HG03469 (cell line): ENCODE results near the gene BAG2.

Experiments
- ATAC-seq: cut with Tn5 transposase; IDR thresholded peaks from one replicate; pipeline ENCODE4 v1.9.1; 2021; ENCODE audit warnings: mild to moderate bottlenecking, moderate library complexity, moderate number of reproducible peaks; ENCODE audit not compliant: unreplicated experiment

Gene BAG2

DNA sequence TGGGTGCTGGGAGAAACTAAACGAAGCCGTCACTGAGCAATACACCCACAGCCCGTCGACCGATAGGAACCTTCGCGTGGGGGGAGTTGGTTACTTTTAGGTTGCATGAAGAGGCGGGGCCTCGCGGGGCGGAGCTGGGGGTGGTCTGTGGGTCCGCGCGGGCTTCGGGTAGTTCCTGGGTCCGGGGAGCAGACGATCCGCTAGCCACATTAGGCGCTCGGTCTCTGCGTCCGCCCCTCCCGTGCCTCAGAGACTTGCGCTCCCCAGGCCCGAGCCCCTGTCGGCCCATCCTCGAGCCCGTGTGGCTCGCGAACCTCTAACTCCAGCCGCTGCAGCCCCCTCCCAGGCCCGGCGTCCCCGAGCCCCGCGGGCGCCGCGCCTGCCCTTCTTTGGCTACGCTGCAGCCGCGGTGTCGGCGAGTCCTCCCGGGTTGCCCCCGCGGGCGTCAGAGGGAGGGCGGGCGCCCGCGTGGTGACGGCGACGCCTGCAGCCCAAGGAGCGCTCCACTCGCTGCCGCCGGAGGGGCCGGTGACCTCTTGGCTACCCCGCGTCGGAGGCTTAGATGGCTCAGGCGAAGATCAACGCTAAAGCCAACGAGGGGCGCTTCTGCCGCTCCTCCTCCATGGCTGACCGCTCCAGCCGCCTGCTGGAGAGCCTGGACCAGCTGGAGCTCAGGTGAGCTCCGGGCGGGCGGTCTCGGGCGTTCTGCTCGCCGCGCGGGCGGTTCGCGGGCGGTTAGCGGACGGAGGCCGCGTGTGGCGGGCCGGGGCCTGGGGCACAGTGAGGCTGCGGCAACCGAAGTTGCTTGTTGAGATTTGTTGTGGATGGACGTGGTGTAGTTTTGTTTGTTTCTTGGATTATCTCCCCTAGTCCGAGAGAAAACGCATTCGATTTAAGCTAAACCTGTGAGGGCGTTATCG is at the start of gene BAG2:
Gene BAG2, plus strand, starts transcription at position 191 of the 920 bp plus-strand sequence. Its CDS starts 372 bp downstream, at position 563.
- ATAC-seq = peak; percentile 81

DNA sequence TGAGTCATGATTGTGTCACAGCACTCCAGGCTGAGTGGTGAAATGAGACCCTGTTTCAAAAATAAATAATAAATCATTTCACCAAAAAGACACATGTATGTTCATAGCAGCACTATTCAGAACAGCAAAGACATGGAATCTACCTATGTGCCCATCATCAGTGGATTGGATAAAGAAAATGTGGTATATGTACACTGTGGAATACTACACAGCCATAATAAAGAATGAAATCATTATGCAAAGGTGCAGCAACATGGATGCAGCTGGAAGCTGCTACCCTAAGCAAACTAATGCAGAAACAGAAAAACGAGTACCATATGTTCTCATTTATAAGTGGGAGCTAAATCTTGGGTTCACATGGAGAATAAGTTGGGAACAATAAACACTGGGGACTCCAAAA is 49.0 kb upstream of the BAG2 start:
- ATAC-seq = no peak

DNA sequence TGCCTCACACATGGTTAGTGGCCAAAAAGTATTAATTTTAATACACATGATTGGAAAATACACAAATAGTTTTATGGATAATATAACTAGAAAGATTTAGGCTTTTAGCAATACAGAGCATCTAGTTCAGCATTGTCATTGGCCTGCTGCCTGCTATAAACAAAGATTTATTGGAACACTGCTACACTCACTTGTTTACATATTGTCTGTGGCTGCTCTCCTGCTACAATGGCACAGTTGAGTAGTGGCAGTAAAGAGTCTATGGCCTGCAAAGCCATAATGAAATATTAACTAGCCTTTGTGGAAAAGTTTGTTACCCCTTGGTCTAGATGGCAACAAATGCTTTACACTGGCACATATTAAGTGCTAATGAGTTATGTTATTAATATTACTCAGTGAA is 44.4 kb upstream of the BAG2 start:
- no peak for ATAC-seq

DNA sequence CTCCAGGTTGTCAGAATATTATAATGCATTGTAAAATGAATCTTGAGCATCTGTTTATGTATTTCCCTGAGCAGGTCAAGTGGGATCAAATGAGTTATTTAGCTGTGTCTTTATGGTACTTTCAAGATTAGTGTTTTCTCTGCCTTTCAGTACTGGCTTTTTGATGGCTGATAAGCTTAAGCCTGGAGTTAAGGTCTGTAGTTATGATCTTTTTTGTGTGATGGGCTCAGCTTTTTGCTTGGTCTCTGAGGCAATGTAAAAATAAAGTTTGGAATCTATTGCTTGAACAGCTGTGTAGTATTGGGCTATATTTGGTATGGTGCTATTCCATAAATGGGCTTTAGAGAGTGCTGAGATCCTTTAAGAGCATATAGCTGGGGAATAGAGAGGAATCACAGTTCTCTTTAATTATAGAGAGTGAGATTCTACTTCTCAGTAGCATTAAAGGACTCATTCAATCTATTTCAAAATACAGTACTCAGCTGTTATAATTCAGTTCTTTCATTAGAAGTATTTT is 41.4 kb upstream of the BAG2 start:
- ATAC-seq = no peak

DNA sequence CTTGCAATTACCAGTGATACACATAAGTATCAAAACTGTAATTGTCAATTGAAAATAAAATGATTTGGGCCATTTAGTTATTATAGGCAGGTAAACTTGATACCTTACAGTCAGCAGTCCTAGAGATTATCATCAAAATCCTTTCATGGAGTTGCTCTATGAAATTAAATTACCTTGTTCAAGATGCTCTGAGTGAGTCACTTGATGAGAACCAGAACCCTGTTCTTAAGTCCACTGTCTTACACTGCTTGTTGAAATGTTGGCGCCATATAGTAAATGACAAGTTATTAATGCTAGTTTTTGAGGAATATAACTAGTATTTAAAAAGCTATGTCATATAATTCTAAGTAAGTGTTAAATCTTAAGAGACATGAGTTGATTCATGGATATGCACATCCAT is 37.2 kb upstream of the BAG2 start:
- no peak for ATAC-seq

DNA sequence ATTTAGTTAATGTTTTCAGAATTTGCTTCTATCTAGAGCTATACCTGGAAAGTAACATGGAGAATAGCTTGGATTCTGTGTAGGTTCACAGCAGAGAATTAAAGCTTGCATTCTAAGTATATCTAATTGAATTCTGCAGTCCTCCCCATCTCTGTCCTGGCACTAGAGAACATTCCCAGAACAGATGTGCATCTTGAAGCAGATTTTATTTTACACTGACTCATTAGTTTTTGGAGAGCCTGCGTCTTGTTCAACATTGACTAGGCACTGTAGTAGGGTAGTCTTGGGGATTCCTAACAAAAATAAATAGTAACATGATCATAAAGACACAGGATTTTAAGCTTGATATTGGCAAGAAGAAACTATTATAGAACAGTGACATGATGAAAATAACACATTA is 36.2 kb upstream of the BAG2 start:
- ATAC-seq = no peak

DNA sequence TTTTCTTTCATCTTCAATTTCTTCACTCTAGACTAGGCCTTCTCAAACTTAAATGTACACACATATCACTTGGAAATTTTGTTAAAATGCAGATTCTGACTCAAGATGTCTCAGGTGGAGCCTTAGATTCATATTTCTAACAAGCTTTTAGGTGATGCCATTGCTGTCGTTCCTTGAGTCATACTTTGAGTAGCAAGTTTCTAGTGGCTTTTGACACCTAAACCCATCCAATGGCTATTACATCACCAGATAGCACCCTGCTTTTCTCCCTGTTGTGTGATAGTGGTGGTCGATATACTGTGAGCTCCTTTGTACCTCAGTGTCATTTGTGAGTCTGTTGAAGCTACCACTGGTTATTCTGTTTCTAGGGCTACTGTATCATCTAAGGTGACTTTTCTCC is 34.8 kb upstream of the BAG2 start:
- ATAC-seq = no peak

DNA sequence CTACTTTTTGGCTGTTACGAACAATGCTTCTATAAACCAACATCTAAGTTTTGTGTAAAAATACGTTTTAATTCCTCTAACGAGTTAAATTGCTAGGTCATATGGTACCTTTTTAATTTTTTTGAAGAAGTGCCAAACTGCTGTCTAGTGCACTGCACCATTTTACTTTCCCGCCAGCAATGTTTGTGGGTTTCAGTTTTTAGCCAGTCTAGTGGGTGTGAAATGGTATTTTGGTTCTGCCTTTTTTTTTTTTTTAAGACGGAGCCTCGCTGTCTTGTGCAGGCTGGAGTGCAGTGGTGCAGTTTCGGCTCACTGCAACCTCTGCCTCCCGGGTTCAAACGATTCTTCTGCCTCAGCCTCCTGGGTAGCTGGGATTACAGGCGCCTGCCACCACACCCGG is 34.1 kb upstream of the BAG2 start:
- ATAC-seq = no peak

DNA sequence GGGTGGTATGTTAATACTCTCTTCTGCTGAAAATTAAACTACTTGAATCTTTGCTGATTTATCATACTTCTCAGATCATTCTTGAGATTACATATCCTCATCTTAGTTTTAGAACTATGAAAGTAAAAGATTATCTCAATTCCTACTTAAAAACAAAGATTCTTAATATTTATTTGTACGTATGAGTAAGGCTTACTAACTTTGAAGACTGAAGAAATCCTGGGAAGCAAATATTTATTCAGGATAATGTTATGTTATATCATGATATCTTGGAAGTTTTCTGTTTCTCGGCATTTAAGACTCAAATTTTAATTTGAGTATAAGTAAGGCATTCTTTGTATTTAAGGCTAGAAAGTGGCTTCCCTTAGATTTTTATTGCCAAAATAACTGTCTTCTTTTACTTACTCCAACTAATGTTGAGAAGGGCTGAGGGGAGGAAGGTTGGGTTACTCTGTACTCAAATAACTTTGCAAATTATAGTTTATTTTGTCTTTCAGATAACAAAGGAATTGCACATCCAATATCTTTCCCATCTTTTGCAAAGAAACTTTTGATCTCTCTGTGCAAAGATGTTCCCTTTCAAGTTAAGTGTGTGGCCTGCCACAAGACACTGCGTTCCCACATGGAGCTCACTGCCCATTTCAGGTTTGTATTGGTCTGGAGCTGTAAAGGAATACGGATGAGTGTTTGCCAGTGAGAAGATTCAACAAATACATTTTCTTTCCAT is 30.5 kb upstream of the BAG2 start:
- ATAC-seq = no peak

DNA sequence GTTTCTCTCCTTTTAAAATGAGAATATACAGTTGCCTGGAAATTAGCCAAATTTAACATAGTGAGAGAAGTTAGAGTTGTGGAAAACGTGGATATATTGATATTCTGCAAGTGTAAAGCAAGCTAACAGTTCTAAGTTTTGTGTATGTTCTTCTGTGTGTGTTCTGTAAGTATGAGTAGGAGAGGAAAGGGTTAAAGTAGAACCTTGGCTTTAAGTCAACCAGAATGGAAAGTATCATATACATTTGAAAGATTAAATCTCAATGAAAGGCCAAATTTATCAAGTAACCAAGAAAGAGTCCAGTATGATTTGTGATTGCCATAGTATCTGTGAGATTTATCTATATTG is 30.0 kb upstream of the BAG2 start:
- ATAC-seq = no peak

DNA sequence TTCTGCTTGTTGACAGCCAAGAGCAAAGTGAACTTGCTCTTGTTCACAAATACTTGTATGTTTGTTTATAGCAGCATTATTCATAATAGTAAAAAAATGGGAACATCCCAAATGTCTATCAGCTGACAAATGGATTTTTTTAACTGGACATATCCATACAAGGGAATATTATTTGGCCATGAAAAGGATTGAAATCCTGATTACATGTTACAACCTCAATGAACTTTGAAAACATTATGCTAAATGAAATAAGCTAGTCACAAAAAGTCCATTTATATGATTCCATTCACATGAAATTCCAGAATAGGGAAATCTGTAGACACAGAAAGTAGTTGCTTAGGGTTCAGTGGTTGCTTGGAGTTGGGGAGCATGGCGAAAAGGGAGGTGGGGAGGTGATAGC is 28.4 kb upstream of the BAG2 start:
- no peak for ATAC-seq

DNA sequence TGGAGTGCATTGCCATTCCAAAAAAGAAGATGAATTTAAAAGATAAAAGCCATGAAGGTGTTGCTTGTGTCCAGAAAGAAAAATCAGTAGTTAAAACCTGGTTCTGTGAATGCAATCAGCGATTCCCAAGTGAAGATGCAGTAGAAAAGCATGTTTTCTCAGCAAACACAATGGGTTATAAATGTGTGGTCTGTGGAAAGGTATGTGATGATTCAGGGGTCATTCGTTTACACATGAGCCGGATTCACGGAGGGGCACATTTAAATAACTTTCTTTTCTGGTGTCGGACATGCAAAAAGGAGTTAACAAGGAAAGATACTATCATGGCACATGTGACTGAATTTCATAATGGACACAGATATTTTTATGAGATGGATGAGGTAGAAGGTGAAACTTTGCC is 24.7 kb upstream of the BAG2 start:
- no peak for ATAC-seq

DNA sequence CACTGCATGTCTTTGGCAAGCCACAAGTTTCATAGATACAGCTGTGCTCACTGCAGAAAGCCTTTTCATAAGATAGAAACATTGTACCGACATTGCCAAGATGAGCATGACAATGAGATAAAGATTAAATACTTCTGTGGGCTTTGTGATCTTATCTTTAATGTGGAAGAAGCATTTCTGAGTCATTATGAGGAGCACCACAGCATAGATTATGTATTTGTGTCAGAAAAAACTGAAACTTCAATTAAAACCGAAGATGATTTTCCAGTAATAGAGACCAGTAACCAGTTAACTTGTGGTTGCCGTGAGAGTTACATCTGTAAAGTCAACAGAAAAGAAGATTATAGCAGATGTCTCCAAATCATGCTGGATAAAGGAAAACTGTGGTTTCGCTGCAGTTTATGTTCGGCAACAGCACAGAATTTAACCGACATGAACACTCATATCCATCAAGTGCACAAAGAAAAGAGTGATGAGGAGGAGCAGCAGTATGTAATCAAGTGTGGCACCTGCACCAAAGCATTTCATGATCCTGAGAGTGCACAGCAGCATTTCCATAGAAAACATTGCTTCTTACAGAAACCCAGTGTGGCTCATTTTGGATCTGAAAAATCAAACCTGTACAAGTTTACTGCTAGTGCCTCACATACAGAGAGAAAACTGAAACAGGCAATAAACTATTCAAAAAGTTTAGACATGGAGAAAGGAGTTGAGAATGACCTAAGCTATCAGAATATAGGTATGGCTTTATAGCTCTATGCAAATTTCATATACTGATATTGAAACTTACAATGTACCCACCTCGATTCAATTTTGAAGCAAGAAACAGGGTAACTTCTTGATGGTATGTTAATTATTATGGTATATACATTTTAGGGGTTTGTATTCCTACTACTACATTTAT is 23.9 kb upstream of the BAG2 start:
- no peak for ATAC-seq

DNA sequence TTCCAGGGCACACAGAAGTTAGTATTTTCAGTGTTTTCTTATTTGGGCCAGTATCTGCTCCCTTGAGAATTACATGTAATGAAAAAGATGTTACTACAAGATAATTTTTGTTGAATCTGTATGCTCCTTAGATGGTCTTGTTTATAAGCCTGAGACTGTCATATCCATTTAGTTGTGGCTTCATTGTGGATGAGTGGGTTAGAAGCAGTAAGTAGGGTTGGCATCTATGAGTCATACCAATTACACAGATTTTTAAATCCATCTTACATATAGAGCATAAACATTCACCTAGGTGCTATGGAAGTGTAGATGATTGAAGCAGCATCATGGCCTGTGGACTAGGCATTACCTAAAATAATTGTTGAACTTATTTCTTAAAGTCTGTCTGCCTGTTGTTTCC is 13.5 kb upstream of the BAG2 start:
- ATAC-seq = no peak

DNA sequence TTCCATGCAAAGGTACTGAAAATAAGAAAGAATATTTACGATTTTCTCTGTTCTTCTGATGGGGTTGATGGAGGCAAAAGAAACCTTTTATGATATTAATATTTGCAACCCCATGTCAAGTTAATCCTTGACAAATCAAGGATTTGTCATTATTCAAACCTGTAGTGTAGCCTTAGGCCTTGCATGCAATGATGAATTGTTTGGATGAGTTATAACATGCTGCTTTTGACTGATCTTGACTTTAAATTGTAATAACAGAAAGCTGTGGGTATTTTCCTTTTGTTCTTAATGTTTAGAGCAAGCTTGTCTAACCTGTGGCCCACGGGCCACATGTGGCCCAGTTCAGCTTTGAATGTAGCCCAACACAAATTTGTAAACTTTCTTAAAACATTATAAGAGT is 13.0 kb upstream of the BAG2 start:
- ATAC-seq = no peak

DNA sequence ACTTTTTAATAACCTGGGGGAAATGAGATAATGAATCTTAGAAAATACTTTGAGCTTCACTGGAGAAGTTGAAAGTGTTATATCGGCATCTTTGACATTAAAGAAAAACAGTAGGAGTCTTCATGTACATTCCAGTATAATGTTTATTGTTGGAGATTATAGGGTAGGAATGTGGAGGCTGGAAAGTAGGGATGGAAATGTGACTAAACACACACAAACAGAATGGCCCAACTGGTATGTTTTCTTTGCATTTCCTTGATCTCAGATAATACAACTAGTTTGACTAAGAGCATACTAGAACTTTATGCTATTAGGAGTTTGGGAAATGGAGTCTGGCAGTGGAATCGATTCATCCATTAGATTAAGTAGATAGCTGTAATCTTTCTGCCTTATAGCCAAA is 10.1 kb upstream of the BAG2 start:
- ATAC-seq = no peak

DNA sequence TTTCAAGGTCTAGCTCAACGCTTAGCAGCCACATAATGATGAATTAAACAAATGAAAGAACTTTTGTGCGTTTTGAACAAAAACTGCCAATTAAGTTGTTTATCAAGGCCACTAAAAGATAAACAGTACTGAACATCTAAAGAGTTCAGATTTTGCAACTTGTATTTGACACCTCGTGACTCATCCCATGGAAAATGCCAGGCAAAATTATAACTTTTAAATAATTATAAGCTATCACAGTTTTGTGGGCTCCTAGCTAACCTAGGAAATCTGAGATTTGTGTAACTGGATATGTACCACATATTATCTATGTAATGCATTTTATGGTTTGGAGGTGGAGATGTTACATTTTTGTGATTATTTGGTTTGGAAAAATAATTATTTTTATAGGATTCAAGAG is 9.6 kb upstream of the BAG2 start:
- ATAC-seq = no peak

DNA sequence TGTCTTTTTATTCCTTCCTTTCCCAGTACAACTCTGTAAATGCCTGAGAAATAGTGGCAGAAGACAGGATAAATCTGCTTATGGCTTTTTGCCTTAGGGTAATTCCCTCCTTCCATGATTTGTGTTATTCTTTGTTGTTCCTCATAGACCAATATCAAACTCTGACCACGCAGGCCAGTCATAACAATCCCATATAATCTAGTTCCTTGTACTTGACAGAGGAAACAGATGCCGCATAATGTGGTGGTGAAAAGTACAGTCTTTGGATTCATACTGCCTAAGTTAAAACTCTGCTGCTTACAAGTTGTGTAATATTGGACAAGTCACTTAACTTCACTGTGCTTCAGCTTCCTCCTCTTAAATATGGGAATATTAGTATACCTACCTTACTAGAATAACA is 8.2 kb upstream of the BAG2 start:
- no peak for ATAC-seq

DNA sequence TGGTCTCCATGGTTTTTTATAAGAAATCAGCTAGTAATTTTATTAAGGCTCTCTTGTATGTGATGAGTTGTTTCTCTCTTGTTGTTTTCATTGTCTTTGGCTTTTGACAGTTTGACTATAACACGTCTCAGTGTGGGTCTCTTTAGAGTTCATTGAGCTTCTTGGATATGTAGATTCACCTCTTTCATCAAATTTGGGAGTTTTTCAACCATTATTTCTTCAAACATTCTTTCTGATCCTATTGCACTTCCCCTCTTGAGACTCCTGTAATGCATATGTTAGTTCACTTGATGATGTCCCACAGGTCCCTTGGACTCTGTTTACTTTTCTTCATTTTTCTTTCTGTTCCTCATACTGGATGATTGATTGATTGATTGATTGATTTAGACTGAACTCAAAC is 7.0 kb upstream of the BAG2 start:
- ATAC-seq = no peak

DNA sequence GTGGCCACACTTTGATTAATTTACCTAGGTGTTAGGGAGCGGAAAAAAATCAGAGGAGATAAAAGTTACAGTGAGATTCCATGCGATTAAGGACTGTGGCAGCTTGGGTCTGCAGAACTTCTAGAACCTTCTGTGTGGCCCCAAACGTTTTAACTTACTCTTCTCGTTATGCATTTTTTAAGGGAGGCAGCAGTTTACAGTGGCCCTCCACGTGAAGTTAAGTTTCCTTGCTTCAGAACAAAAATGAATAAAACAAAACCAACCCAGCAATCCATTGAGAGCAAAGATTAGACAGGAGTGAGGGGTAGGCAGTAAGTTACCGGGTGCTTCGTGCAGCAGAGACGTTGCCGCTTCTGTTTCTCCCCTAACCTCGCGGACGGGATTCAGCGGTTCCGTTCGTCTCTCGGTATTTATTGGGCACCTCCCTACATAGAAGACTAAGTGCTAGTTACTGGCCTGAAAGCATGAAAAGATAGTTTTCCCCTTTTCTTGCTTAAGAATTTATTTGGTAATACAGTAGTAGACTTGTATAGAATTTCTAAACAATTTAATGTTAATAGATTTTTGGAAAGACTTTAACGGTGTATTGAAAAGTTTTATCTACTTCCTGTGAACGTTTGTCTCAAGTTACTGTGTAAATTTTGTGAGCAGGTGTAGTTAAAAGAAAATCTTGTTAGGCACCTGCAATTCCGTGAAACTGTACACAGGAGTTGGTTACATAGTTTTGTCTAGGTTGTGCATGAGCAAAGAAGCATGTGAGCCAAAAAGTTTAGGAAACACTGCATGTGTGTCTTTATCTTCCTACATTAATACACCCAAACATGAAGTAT is 1.1 kb downstream of the BAG2 start:
- ATAC-seq = no peak
